ENCODE results near the gene EXOSC2. TPM values are rescaled to one million over a fixed set of nuclear protein-coding genes. Genes with fewer than 3 reads are reported as not detected.

EXOSC2 gene
- total RNA-seq, 2 donors from 2014 or later: 44.0 to 54.3 TPM

DNA sequence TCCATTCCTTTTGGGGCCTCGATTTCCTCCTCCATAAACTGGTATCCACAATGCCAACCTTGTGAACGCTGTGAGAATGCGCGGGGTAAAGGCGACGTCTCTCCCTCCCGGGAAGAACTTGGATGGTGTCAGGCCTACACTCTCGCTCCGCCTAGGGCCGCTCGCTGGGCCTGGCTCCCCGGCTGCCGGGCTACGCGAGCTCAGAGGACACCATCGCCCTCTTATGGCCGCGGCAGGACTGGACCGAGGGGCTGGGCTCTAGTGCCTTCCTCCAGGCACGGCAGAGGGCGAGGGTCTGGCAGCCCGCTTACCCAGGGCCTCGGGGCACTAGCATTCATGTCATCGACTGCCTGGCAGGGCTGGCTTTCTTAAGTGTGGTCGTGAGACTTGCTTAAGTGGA lies 1.3 kb upstream of the EXOSC2 start:
- Mint-ChIP-seq H3K4me3 (peak overlapping the region; percentile 97), H3K4me1 (peaks cover 53% of the 10 kb centered on the region), H3K27ac (no peak overlapping the region), H3K27me3 (no peaks in the 10 kb centered on the region), H3K36me3 (ENCODE audit: low read depth) (peaks cover 10% of the 10 kb centered on the region)
- H3K9me3 ChIP-seq (ENCODE audit: control insufficient read depth, low read length, poor library complexity, severe bottlenecking): no peaks in the 10 kb centered on the region
- ATAC-seq: no peak
- DNase-seq: no peak

DNA sequence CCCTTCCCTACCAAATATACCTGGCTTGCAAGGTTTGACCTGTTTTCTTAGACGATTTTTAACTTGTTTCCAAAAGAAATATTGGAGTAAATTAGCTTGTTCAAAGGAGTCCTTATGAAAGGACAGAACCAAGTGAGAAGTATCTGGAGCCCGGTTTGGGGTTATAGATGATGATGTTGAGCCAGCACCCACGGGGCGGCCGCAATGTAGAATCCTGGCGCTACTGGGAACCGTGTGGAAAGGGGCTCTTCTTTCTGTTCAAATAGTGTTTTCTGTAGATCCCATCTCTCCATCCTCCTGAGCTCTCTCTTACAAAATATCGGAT lies 517 bp upstream of the EXOSC2 start:
- Mint-ChIP-seq H3K27ac (peak overlapping the region; percentile 94), H3K27me3 (no peaks in the 10 kb centered on the region), H3K4me3 (peak overlapping the region; percentile 97), H3K36me3 (ENCODE audit: low read depth) (peaks cover 11% of the 10 kb centered on the region), H3K4me1 (peaks cover 47% of the 10 kb centered on the region)
- H3K9me3 ChIP-seq (ENCODE audit: control insufficient read depth, low read length, poor library complexity, severe bottlenecking): no peaks in the 10 kb centered on the region
- ATAC-seq (peak; percentile 1), DNase-seq (no peak)

DNA sequence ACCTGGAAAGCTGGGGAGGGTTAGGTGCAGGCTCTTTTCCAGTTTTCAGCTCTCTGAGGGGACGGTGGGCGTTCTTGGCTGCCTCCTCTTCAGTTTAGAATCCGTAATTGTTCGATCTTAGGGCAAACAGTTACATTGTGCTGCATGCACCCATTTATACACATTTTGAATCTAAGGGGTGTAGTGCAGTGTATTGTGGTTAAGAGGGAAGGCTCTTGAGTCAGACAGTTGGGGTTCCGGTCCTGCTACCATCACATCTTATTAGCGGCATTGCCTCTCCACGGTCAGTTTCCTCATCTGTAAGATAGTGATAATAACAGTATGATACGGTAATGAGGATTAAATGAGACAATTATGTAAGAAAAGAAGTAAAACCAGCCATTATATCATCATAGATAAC lies 625 bp downstream of the EXOSC2 start:
- H3K36me3 Mint-ChIP-seq (ENCODE audit: low read depth): peaks cover 16% of the 10 kb centered on the region
- H3K4me1 Mint-ChIP-seq: peaks cover 43% of the 10 kb centered on the region
- H3K27ac Mint-ChIP-seq: peak overlapping the region; percentile 94
- H3K4me3 Mint-ChIP-seq: peak overlapping the region; percentile 97
- H3K9me3 ChIP-seq (ENCODE audit: control insufficient read depth, low read length, poor library complexity, severe bottlenecking): no peaks in the 10 kb centered on the region
- no peaks in the 10 kb centered on the region for H3K27me3 Mint-ChIP-seq
- no peak for ATAC-seq
- no peak for DNase-seq

DNA sequence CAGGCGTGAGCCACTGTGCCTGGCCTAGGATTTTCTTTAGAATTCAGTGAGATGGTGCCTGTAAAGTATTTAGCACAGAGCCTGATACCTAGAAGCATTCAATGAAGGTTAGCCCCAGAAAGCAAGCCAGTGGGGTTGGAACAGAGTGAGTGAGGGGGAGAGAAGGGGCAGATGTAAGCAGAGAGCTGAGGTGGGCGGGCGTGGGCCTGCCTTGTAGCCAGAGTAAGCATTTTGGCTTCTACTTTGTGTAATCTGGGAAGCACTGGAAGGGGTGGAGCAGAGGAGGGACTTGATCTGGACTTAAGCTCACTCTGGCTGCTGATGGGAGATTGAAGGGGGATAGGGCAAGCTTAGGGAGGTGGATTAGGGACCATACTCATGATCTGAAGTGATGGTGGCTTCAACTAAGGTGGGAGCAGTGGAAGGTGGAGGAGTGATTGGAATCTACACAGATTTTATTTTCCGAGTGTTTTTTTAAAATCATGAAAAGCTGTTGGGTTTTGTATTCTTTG lies 2.6 kb downstream of the EXOSC2 start:
- Mint-ChIP-seq H3K36me3 (ENCODE audit: low read depth) (peaks cover 16% of the 10 kb centered on the region), H3K4me1 (peaks cover 33% of the 10 kb centered on the region), H3K4me3 (peak overlapping the region; percentile 63), H3K27ac (no peak overlapping the region), H3K27me3 (no peaks in the 10 kb centered on the region)
- no peak for ATAC-seq
- no peaks in the 10 kb centered on the region for H3K9me3 ChIP-seq (ENCODE audit: control insufficient read depth, low read length, poor library complexity, severe bottlenecking)
- no peak for DNase-seq

DNA sequence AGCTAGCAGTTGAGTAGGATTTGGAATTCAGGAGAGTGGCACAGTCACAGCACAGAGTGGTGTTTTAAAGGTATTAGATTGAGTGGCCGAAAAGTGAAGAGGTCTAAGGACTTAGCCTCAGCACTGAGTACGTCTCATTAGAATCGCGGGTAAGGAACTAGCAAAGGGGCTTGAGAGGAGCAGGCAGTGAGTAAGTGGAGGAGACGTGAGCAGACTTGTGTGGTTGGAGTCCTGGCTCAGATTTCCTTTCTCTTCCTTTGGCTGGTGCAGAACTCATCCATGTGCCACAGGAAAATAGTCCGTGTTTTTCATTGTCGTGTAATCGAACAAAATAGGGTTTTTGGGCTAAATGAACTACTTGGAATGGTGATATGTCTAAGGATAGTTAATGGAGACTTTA lies 3.4 kb downstream of the EXOSC2 start:
- Mint-ChIP-seq H3K36me3 (ENCODE audit: low read depth) (peaks cover 16% of the 10 kb centered on the region), H3K4me3 (no peak overlapping the region), H3K27me3 (no peaks in the 10 kb centered on the region), H3K4me1 (peaks cover 36% of the 10 kb centered on the region), H3K27ac (no peak overlapping the region)
- no peaks in the 10 kb centered on the region for H3K9me3 ChIP-seq (ENCODE audit: control insufficient read depth, low read length, poor library complexity, severe bottlenecking)
- DNase-seq: no peak
- ATAC-seq: no peak

DNA sequence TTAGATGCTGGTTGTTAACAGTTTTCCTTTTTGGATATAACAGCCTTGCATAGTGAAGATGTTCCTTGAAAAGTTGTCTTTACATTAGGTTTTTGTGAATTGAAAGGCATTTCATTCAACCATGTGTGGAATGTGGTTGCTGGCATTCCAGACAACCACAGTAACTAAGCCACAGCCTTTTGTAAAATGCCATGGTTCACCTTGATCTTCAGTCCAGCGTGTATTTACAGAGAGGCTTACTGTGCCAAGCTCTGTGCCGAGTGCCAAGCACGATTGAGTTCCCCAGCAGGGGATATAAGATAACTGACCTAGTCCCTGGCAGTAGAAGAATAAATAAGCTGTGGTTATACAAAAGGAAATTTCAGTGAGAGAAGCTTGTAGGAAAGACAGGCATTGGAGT lies 4.9 kb downstream of the EXOSC2 start:
- Mint-ChIP-seq H3K4me3 (no peak overlapping the region), H3K27me3 (no peaks in the 10 kb centered on the region), H3K4me1 (peaks cover 38% of the 10 kb centered on the region), H3K27ac (no peak overlapping the region), H3K36me3 (ENCODE audit: low read depth) (peaks cover 21% of the 10 kb centered on the region)
- DNase-seq: no peak
- no peak for ATAC-seq
- H3K9me3 ChIP-seq (ENCODE audit: control insufficient read depth, low read length, poor library complexity, severe bottlenecking): no peaks in the 10 kb centered on the region

DNA sequence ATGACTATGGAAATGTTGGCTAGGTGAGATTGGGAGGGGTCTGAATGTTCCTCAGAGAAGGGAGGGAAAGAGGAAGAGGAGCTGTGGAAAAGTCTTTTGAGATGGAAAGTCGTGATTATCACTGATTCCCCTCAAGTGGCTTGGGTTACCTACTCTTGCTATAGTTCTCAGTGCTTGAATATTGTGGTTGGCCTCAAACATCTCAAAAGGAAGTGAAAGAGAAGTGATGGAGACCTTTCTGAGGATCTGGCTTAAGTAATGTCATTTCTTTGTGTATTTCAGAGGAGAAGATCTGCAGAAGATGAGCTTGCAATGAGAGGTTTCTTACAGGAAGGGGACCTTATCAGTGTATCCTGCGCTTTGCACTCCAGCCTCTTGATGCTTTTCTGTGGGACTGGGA lies 5.5 kb downstream of the EXOSC2 start:
- H3K9me3 ChIP-seq (ENCODE audit: control insufficient read depth, low read length, poor library complexity, severe bottlenecking): no peaks in the 10 kb centered on the region
- ATAC-seq (no peak), DNase-seq (no peak)
- no peak overlapping the region for H3K4me3 Mint-ChIP-seq
- H3K36me3 Mint-ChIP-seq (ENCODE audit: low read depth): peaks cover 21% of the 10 kb centered on the region
- no peak overlapping the region for H3K27ac Mint-ChIP-seq
- no peaks in the 10 kb centered on the region for H3K27me3 Mint-ChIP-seq
- H3K4me1 Mint-ChIP-seq: peaks cover 37% of the 10 kb centered on the region

DNA sequence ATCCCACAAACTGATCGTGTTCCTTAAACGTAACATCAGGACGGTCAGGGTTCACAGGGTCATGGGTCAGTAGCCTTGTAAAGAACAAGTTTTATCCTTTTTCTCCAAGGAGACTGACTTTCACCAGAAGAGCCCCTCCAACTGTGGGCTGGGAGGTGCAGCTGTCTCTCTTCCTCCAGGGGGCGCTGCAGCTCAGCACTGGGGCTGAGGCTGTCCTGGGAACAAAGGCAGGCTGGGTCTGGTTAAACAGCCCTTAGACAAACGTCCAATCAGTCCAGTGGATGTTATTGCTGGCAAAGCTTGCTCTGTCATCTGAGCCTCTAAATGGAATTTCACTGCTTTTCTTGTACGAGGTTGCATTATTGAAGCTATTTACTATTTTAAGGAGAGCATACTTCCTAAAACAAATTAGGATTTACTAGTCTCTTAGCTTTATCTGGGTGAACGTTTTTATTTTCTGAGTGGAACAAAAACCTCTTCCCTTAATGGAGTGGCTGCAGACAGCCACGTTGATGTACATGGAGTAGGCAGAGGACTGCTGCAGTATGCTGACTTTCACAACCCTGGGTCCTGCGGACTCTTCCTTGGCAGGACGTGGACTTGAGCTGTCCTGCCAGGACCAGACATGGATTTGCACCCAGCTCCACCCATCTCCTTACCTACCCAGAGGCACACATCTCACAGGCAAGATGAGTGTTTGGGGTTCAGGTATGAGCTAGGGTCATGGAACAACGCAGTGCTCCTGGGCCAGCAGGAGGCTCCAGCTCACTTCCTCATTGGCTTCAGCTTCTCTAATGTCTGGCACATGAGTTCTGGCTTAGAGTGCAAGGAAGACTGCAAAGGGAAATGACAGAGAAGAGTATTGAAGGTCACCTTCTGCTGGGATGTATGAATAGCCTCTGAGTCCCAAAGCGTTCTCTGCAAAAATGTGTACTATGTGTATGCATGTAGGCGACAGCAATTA lies 7.8 kb downstream of the EXOSC2 start:
- H3K27ac Mint-ChIP-seq: no peak overlapping the region
- no peaks in the 10 kb centered on the region for H3K9me3 ChIP-seq (ENCODE audit: control insufficient read depth, low read length, poor library complexity, severe bottlenecking)
- H3K27me3 Mint-ChIP-seq: no peaks in the 10 kb centered on the region
- DNase-seq (peak; percentile 53 to 70 (median 64)), ATAC-seq (peak; percentile 87)
- H3K36me3 Mint-ChIP-seq (ENCODE audit: low read depth): peaks cover 19% of the 10 kb centered on the region
- H3K4me1 Mint-ChIP-seq: peaks cover 25% of the 10 kb centered on the region
- H3K4me3 Mint-ChIP-seq: no peak overlapping the region

DNA sequence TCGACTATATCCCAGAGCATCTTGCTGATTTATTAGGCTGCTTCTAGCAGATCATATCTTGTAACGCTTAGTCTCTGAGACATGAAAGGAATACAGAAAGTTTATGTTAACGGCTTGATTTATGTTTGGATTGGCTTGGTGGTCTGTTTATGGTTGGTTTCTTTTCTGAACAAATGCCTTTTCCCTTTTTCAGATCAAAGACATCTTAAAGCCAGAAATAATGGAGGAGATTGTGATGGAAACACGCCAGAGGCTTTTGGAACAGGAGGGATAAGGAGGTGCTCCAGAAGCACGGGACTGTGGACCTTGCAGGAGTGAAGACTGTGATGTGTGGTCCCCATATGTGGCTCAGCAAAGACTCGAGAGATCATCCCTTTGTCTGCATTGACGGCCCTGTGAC lies 9.9 kb downstream of the EXOSC2 start:
- Mint-ChIP-seq H3K36me3 (ENCODE audit: low read depth) (peaks cover 12% of the 10 kb centered on the region), H3K4me3 (no peak overlapping the region), H3K27ac (no peak overlapping the region), H3K4me1 (peaks cover 15% of the 10 kb centered on the region), H3K27me3 (no peaks in the 10 kb centered on the region)
- DNase-seq: no peak
- ATAC-seq: no peak
- no peaks in the 10 kb centered on the region for H3K9me3 ChIP-seq (ENCODE audit: control insufficient read depth, low read length, poor library complexity, severe bottlenecking)

DNA sequence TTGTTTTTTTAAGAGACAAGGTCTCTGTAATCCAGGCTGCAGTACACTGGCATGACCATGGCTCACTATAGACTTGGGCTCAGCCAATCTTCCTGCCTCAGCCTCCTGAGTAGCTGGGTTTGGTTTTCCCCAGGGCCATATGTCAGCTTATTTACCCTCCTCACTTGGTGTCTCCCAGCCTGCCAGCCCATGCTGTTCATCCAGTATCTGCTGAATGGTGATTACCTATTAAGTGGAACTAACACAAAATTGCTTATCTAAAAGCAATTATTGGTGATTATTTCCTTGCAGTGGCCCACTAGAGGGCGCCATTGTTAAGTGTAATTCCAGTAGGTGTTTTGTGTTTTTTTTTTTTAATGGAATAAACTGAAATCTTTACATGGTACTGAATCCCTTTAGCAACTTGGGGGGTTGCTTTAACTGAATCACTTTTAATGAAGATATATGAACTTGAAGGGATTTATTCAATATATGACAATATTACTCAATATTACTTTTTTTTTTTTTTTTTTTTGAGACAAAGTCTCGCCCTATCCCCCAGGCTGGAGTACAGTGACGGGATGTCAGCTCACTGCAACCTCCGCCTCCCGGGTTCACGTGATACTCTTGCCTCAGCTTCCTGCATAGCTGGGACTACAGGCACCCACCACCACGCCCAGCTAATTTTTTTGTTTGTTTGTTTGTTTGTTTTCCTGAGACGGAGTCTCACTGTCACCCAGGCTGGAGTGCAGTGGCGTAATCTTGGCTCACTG lies 13.8 kb downstream of the EXOSC2 start:
- no peak overlapping the region for H3K4me3 Mint-ChIP-seq
- H3K27me3 Mint-ChIP-seq: no peaks in the 10 kb centered on the region
- peaks cover 11% of the 10 kb centered on the region for H3K4me1 Mint-ChIP-seq
- H3K9me3 ChIP-seq (ENCODE audit: control insufficient read depth, low read length, poor library complexity, severe bottlenecking): no peaks in the 10 kb centered on the region
- H3K36me3 Mint-ChIP-seq (ENCODE audit: low read depth): peaks cover 7% of the 10 kb centered on the region
- DNase-seq (peak; percentile 56 to 64 (median 61)), ATAC-seq (peak; percentile 48)
- H3K27ac Mint-ChIP-seq: no peak overlapping the region

DNA sequence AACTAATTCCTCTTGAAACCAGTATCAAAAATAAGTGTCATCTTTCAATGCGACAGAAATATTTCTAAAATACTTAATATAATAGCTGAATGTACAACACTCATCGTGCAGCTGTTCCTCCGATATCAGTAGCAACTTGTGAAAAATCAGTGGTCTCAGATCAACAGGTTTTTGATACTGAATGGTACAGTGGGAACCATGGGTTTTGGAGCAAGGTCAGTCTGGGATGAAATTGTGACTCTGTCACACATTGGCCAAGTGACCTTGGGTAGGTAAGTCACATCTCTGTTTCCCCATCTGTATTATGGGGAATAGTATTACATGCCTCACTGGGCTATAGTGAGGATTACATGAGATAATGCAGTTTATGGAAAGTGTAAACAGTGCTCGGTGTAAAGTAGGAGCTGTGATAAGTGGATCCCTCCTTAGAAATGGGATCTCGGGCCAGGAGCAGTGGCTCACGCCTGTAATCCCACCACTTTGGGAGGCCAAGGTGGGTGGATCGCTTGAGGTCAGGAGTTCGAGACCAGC lies 17.3 kb downstream of the EXOSC2 start:
- H3K27ac Mint-ChIP-seq: no peak overlapping the region
- no peaks in the 10 kb centered on the region for H3K27me3 Mint-ChIP-seq

DNA sequence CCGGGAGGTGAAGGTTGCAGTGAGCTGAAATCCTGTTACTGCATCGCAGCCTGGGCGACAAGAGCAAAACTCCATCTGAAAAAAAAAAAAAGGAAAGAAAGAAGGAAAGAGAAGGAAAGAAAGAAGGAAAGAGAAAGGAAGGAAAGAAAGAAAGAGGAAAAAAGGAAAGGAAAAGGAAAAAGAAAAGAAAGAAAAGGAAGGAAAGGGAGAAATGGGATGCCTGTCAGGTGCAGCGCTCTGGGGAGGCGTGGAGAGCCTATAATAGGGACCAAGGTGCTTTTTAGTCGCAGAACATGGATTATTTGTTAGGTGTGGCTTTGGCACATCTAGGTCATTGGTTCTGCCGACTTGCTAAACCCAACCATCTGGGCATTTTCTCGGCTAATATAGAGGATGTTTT lies 17.9 kb downstream of the EXOSC2 start:
- peak overlapping the region; percentile 76 for H3K4me3 Mint-ChIP-seq
- H3K27ac Mint-ChIP-seq: no peak overlapping the region
- H3K36me3 Mint-ChIP-seq (ENCODE audit: low read depth): no peaks in the 10 kb centered on the region

More for the DNA sequence above, 17.3 kb downstream of the EXOSC2 start:
- DNase-seq (no peak), ATAC-seq (no peak)
- H3K36me3 Mint-ChIP-seq (ENCODE audit: low read depth): no peaks in the 10 kb centered on the region
- no peaks in the 10 kb centered on the region for H3K9me3 ChIP-seq (ENCODE audit: control insufficient read depth, low read length, poor library complexity, severe bottlenecking)
- peak overlapping the region; percentile 76 for H3K4me3 Mint-ChIP-seq
- peaks cover 23% of the 10 kb centered on the region for H3K4me1 Mint-ChIP-seq

More for the DNA sequence above, 17.9 kb downstream of the EXOSC2 start:
- Mint-ChIP-seq H3K27me3 (no peaks in the 10 kb centered on the region), H3K4me1 (peaks cover 23% of the 10 kb centered on the region)
- DNase-seq (no peak), ATAC-seq (no peak)
- H3K9me3 ChIP-seq (ENCODE audit: control insufficient read depth, low read length, poor library complexity, severe bottlenecking): no peaks in the 10 kb centered on the region
